HG03139 (cell line): ENCODE results near the gene EFCAB11.

Experiments
- ATAC-seq: cut with Tn5 transposase; IDR thresholded peaks from one replicate; pipeline ENCODE4 v1.9.1; 2021; ENCODE audit not compliant: unreplicated experiment

EFCAB11 gene

DNA sequence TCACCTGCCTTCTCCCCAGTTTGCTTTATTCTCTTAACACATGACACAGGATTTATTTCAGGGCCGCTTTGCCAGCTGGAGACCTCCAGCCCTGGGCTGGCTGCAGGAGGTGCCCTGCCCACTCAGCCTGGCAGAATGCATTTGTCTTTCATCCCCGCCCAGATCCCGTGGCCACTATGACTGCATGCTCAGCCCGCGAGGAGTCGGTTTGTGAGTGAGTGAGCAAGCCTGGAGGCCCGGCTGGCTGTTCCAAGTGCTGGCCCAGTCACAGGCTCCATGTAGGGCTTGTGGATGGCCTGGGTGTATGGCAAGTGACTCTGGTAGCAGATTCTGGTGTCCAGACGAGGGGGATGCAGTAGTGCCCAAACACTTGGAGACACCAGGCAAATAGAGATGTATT lies 3.3 kb upstream of the EFCAB11 start:
- ATAC-seq: no peak

DNA sequence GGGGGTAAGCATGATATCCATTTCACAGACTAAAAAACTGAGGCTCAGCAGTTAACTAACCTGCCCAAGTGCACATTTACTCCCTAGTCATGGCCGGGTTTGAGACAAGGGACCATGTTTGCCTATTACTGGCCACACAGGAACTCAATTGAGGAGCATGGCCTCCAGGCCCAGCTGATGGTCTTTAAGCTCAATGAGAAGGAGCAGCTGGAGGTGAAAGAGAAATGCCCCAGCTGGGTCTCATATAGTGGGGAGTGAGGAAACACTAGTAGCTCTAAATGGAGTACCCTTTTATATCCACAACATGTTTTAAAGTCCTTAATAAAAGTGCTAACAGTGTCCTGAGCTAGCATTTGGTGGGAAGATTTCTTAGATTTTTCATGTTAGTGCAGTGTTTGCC lies 2.8 kb upstream of the EFCAB11 start:
- no peak for ATAC-seq

DNA sequence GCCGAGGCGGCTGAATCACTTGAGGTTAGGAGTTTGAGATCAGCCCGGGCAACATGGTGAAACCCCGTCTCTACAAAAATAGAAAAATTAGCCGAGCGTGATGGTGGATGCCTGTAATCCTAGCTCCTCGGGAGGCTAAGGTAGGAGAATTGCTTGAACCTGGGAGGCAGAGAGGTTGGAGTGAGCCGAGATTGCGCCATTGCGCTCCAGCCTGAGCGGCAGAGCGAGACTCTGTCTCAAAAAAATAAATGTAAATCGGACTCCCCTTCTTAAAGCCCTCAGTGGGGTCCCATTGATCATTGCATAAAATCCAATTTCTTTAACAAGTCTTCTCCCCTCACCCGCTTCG lies 2.1 kb upstream of the EFCAB11 start:
- no peak for ATAC-seq

DNA sequence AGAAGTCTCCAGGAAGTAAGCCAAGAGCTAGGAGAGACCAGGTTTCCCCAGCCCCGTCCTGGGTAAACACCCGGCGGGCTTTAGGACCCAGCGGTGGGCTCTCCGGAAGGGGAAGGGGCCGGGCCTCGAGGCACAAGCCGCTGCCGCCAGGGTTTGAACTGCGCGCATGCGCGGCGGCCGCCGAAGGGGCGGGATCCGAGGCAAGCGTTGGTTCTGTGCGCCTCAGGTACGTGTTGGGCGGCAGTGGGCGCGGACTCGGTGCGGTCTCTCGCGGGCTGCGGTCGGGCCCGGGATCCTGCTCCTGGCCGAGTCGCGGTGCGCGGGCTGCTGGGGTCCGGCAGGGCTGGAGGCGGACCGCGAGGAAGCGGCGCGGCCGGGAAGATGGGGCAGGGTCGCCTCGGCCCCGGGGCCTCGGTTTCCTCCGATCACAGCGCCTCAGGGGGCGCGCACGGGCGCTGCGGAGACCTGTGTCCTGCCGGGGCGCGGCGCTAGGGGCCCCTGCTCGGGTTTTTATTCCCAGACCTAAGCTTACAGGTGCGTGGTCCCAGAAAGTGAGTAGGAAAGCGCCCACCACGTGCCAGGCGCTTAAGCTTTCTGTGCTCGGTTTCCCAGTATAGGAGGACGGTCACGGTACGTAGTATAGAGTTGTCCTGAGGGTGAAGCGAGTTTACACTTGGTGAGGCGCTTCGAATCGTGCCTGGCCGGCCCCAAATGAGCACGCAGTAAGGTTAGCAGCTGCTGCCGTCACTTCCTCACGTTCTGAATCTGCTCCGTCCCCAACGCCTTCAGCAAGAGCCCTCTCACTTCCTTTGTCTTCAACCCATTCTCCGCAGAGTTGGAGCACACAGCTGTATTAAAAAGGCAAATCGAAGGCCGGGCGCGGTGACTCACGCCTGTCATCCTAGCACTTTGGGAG lies 1.5 kb upstream of the EFCAB11 start, which contains the start of gene TDP1:
TDP1 (plus strand) TSS at position 183 of the 916 bp plus-strand sequence. CDS start 7,188 bp downstream, outside the sequence.
- peak; percentile 54 for ATAC-seq

DNA sequence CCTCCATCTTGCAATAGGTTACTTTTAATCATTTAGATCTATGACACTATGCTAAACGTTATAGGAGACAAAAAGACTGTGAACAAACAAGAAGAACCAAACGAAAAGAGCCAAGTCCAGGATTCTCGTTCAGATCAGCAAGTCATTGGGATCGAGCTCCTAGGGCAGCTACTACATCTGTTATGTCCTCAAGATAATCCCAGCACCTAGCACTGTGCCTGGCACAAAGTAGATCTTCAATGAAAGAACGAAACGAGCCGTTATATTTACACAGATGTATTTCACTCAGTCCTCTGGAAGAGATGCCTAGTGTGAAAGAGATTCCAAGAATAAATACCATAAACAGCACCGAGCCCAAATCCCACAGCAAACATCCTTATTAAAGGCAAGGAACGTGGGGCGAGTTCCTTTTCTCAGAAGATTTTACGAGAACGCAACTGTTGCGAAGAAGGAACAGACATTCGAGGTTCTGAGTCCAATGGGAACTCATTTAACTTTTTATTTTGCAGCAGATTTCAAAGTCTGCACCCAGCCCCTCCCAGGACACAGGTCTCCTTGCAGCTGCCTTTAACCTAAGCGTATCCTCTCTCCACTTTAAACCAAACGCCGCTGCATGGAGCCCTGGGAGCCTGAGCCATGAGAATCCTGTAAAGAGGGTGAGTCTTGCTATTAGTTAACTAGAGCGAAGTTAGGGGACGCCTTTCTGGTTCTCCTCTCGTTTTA lies 653 bp upstream of the EFCAB11 start:
- ATAC-seq: peak; percentile 15

DNA sequence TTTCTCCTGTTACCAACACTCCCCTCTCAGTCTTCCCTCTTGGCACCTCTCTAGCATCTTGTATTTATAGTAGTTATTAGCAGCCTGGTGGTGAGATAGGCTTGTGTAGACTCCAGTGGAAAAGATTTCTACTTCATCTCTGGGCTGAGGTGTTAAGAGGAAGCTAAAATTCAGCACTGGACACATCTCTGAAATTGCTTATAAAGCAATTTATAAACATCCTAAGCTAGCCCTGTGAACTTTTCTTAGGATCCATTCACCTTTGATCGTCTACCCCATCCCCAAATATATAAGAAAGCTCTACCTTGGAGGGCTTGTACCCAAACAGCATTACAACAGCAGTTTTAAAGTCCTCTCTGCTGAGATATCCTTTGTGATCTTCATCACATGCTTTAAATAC lies 928 bp downstream of the EFCAB11 start:
- no peak for ATAC-seq

DNA sequence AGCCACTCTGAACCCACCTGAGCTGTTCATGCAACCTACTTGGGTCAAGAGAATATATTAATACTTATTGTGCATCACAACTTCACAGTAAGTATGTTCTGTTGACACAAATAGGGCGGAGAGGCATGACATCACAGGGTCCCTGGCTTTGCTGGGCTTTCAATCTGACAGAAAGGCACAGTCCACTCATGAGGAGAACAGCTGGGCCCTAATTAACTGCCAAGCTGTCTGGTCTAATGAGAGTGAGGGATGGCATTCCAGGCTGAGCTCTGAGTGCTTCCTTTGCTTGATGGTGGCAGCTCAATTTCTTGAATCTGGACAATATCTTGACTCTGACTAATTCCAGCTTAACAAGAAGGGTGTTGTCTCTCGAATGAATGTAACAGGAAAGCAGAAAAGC lies 2.0 kb downstream of the EFCAB11 start:
- no peak for ATAC-seq

DNA sequence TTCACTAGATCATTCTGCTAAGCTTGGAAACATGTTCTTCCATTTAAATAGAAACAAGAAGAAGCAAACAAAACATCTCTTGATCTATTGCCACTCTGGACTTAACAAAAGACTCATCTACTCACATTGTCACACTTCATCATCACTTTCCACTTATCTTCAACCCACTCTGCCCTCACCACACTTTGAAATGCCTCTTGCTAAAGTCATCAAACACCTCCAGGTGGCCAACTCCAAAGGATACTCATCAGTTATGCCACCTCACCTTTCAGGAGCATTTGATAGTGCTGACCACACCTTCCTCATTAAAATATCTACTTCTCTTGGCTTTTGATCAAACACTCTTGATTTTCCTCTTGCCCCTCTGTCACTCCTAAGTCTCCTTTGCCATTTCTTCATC lies 7.2 kb downstream of the EFCAB11 start:
- ATAC-seq: no peak

DNA sequence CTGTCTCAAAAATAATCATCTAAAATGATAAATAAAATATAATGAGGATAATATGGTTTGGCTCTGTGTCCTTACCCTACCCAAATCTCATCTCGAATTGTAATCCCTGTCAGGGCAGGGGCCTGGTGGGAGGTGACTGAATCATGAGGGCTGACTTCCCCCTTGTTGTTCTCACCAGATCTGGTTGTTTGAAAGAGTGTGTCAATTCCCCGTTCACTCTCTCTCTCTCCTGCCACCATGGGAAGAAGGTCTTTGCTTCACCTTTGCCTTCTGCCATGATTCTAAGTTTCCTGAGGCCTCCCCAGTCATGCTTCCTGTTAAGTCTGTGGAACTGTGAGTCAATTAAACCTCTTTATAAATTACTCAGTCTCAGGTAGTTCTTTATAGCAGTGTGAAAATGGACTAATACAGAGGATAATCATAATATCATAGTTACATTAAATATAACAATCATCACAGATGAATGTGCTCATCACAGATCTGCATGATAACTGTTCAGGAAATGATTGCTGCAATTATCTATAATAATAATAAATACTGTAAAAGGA lies 12.6 kb downstream of the EFCAB11 start:
- ATAC-seq: no peak

DNA sequence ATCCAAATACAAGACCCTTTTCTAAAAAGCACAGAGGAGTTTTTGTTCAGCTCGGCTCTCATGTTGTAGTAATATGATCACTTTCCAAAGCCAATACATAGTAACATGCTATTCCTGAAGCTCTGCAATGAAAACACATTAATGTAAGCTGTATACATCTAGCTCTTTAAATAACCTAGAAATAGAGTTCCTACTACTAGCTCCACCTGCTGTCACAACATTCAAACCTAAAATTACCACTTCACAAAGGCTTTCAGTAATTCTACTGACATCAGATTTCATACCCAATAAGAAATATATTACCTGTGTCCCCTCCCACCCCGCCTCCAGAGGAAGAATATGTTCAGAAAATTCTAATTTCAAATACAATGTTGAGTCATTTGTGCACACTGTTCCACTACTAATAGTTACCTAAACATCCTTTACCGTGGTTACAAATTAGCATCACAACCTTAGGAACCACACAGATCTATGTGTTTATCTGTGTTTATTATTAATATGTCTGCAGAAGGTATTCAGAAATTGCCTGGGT lies 17.8 kb downstream of the EFCAB11 start:
- ATAC-seq: no peak

DNA sequence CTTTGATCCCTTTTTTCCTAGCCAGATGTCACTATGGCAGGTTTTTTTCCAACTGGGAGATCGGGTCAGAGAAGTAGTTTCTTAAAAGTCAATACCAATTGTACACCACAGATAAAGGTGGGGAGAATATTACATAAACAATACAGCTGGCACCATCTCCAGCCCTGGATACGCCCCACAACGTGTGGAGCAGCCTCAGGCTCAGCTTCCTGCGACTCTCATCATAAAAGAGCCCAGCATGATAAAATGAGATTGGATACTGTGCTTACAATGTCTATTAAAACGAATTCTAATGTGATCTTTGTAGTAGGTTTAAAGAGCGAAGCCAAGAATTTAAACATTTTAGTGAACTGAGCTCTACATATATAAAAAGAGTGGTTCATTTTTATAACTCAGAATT lies 21.5 kb downstream of the EFCAB11 start:
- no peak for ATAC-seq

DNA sequence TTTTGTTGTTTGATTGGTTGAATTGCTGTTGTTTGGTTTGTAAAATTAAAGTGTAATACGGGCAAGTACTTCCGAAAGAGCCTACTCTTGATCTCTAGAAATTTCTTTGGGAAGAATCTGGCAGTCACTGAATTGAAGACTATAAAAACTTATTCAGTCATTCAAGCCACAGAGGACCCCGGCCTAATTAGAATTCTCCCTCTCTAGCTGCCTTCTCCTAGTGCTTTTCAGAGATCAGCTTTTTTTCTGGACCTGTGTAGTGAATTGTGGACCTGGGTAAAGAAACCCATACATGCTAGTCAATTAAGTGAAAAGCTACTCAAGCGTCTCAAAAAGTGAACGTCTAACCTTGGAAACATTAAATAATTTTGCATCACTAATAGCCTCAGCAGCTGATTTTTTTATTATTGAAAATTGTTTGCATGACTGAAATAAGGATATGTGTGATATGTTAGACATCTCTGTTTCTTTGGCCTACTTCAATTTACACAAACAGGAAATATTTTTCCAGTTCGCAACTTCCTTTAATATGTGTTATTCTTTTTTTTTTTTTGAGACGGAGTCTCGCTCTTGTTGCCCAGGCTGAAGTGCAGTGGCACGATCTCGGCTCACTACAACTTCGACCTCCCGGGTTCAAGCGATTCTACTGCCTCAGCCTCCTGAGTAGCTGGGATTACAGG lies 27.2 kb downstream of the EFCAB11 start:
- no peak for ATAC-seq

DNA sequence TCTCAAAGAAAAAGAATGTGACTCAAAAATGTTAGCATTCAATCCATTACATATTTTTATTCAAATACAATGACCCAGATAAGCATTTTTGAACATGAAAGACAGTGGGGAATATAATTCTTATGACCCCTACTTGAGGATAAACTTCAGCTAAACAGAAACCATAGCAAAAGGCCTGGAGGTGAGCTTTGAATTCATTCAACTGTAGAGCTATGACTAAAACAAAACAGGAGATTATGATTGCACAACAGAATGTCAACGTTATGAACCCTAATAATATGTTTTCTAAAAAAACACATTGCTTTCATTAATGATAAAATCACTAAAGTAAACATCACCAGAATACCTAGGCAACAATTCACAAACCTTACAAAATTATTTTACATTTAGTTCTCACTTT lies 27.8 kb downstream of the EFCAB11 start:
- ATAC-seq: no peak

DNA sequence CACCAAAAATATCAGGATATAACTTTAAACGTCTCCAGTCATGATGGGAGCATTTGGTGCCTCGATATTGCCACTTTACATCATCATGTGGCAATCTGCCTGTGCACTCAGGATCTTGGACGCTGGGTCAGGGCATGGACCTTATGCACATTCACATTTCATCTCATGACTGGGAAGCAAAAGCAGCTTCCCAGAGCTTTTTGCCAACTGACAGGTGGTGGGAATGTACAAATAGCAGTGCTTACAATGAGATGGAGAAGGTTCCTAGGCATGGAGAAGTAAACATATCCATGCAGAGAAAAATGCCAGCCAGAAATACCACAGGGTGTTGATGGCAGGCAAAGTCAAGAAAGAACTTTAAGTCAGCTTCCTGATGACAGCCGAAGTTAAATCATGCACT lies 30.3 kb downstream of the EFCAB11 start:
- ATAC-seq: no peak

DNA sequence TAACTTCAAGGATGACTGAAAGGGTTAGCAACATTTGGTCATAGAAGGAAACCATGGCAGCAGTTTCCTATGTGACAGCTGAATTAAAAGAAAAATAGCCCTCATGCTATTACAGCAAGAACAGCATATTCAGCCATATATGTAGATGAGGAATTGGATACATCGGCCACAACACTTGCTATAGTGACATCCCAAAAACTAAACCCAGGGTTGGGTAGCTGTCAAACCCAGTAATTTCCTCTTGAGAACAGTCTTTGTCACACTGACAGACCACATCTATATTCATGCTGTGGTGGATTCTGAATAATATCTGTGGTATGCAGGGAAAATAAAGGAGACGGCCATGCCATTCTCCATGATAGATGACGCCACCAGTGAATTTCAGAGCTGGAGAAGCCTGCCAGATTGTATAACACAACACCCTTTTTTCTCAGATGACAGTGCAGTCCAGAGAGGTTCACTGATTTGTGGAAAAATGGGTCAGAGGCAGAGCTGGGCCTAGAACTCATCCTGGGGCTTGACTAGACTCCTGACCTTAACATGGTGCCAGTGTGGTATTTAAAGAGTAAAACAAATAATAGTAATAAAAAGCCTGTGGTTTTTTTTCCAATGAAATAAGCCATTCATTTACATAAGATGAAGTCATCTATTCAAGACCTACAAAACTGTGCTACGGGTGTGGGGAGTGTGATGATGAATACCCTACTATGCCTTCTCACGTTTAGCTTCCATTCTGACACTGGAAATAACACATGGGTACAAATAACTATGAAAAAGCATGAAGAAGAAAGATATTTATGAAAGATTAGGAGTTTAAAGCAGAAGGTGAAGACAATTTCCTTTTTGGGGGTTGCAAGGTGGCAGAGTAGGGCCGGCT lies 32.3 kb downstream of the EFCAB11 start:
- ATAC-seq: no peak

DNA sequence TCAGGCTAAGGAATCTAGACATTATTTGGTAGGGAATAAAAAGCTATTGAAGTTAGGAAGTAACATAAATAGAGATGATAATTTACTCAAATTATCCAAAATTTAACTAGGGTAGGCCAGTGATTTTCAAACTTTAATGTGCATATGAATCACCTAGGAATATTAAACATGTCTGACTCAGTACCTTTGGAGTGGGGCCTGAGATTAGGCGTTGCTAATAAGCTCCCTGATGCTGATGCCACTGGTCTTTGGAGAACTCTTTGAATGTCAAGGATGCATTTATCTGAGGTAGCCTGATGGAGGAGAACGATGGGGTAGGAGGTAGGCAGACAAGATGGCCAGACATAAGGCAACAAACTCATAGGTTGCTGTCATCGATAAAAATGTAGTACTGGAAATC lies 33.2 kb downstream of the EFCAB11 start:
- ATAC-seq: no peak

DNA sequence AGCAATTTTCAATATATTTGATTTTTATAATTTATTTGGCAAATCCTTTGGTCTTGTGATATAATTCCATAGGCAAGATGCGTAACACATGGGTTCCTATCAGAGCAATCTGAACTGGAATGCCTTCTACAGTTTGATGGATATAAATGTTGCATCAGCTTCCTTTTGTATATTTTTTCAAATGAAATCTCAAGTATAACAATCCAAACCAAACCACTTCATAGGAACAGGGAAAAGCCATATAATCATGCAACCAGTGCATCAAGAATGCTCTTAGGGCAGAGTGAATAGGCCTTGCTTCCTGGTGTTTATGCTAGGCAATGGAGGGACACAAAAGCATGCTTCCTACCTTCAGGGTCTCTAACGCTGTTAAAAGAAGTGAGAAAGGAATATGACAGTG lies 34.5 kb downstream of the EFCAB11 start:
- no peak for ATAC-seq

DNA sequence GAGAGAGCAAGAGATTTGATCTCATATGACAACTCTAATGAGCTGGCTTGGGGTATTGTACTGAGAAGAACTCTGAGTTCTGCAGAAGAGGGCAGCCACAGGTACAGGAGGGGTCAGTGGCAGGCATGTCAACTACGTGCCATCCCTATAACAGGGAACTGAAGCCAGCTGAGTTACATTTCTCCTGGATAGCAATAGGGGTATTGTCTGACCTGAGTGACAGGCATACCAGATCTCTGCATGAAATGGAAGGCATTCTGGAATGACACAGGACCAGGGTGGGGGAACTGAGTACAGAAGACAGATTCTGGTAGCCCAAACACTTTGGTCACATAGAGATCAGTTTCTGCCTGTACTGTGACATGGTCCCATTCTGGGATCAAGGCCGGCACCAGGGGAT lies 35.8 kb downstream of the EFCAB11 start:
- no peak for ATAC-seq

DNA sequence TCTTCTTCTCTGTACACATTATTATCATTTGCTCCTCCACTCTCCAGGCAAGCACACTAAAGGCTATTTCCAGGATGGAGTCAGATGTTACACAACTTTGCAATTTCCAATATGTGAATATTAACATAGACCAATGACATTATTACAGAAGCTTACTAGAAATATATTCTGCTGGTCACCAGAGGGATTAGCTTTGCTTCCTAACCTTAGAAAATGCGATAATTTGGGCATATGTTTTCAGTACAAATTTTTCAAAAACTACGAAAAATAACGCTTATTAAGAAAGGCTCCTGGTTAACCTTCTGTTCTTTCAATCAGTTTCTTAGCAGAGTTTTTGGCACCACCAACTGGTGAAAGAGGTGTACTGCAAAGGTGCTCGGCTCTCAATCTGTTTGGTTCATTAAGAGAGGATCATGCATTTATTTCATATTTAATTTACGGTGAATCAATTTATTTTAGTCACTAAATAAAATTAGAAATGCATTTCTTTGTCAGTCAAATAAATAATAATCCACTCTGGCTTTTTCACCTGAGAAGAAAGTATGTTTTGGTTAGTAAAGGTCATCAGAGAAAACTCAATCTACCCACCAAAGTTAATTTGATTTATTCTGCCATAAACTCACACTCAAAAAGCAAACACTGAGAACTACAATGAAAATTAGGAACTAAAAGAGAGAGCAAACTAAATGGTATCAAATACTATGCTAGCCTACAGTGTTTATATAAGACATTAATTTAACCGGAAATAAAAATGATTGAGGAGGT lies 39.2 kb downstream of the EFCAB11 start:
- ATAC-seq: no peak
